Ishikawa (cell line): ENCODE measurements around the gene NGF.

Experiments
- CEBPB ChIP-seq: IDR thresholded peaks from 2 replicates; pipeline ENCODE4 v1.6.1; 2012
- CREB1 ChIP-seq: IDR thresholded peaks from 2 replicates; pipeline ENCODE4 v1.6.1; 2012; ENCODE audit warnings: low read depth
- EGR1 ChIP-seq: IDR thresholded peaks from 2 replicates; pipeline ENCODE4 v1.6.1; 2012
- EP300 ChIP-seq: IDR thresholded peaks from 2 replicates; pipeline ENCODE4 v1.6.1; 2012; ENCODE audit warnings: borderline replicate concordance
- FOXM1 ChIP-seq: IDR thresholded peaks from 2 replicates; pipeline ENCODE4 v1.6.1; 2012; ENCODE audit warnings: low read depth, borderline replicate concordance
- NFIC ChIP-seq: IDR thresholded peaks from 2 replicates; pipeline ENCODE4 v1.6.1; 2012
- RAD21 ChIP-seq: IDR thresholded peaks from 2 replicates; pipeline ENCODE4 v1.6.1; 2012; ENCODE audit warnings: low read depth
- TAF1 ChIP-seq: IDR thresholded peaks from 2 replicates; pipeline ENCODE4 v1.6.1; 2012; ENCODE audit warnings: low read depth, mild to moderate bottlenecking
- TCF12 ChIP-seq: IDR thresholded peaks from 2 replicates; pipeline ENCODE4 v1.6.1; 2012; ENCODE audit warnings: low read depth
- TEAD4 ChIP-seq: IDR thresholded peaks from 2 replicates; pipeline ENCODE4 v1.6.1; 2012
- YY1 ChIP-seq: IDR thresholded peaks from 2 replicates; pipeline ENCODE4 v1.6.1; 2012; ENCODE audit warnings: low read depth
- ZBTB7A ChIP-seq: IDR thresholded peaks from 2 replicates; pipeline ENCODE4 v1.6.1; 2012; ENCODE audit warnings: low read depth
- TF ChIP-seq, protein P1 (sequence below): IDR thresholded peaks from 2 replicates; pipeline ENCODE4 v1.6.1; 2012
- TF ChIP-seq, protein P2 (sequence below): IDR thresholded peaks from 2 replicates; pipeline ENCODE4 v1.6.1; 2012; ENCODE audit warnings: low read depth, mild to moderate bottlenecking
- TF ChIP-seq, protein P3 (sequence below): IDR thresholded peaks from 2 replicates; pipeline ENCODE4 v1.6.1; 2012

Gene NGF

GRCh38 chr1:115293899-115294298, 44.1 kb downstream of the NGF start:
- TF ChIP-seq TCF12 (no peak), TEAD4 (no peak), EGR1 (no peak), FOXM1 (no peak), CREB1 (no peak)

DNA sequence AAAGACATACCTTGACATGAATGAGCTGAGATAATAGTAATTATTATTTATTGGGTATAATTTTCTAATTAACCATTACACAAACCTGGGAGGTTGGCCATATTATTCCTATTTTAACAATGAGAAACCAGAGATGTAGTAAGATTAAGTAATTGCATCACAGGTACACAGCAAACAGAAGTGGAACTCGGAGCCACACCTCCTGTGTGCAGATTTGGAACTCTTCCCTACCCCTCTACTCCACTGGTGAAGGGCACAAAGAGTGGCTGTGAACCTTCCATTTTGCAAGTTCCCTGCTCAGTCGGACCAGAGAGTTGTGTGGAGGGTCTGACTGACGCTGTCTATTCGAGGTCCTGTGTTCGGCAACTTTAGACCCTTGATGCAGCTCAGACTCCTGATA, 45.0 kb downstream of the NGF start:
- TF ChIP-seq RAD21 (no peak), ZBTB7A (no peak)

DNA sequence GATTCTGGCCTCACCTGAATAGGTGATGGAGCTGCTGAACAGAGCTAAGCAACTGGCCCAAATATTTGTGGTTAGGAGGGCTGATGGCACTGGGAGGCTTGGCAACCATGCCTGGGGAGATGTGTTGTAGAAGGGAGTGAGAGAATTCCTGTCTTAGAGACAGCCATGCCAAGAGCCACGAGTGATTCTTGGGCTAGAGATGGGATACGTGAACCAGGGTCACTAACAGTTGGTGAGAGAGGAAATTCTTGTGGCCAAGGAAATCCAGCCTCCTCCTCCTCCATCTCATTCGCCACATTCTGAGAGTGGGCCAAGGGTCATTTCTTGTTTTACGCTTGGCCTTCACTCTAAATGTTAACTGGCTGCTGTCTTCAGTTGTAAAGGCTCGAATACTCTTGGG, 46.3 kb downstream of the NGF start:
- TF ChIP-seq RAD21 (no peak), FOXM1 (no peak), EP300 (no peak), EGR1 (no peak), NFIC (no peak)

DNA sequence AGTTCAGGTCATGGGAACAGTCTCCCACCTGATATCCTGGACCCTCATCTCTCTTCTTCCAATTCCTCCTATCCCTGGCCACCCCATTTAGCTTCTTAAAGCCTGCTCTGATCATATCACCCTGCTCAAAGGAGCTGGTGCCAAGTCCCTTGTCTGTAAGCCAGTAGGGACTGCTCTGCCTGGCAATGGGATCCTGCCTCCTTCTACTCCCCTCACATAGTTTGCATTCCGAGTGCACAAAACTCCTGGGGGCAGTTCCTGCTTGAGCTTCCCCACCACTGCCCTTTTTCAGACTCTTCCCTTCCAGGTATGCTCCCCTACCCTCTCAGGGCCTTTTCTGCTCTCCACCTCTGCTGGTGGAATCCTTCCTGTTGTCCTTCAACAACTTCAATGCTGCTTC, 48.1 kb downstream of the NGF start:
- TF ChIP-seq FOXM1: no peak
- no peak for TF ChIP-seq TEAD4
- TF ChIP-seq, protein P1, sequence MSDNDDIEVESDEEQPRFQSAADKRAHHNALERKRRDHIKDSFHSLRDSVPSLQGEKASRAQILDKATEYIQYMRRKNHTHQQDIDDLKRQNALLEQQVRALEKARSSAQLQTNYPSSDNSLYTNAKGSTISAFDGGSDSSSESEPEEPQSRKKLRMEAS: no peak
- no peak for TF ChIP-seq EP300
- no peak for TF ChIP-seq TAF1
- no peak for TF ChIP-seq RAD21
- no peak for TF ChIP-seq NFIC
- TF ChIP-seq CREB1: no peak
- TF ChIP-seq YY1: no peak
- TF ChIP-seq TCF12: no peak
- TF ChIP-seq, protein P2, sequence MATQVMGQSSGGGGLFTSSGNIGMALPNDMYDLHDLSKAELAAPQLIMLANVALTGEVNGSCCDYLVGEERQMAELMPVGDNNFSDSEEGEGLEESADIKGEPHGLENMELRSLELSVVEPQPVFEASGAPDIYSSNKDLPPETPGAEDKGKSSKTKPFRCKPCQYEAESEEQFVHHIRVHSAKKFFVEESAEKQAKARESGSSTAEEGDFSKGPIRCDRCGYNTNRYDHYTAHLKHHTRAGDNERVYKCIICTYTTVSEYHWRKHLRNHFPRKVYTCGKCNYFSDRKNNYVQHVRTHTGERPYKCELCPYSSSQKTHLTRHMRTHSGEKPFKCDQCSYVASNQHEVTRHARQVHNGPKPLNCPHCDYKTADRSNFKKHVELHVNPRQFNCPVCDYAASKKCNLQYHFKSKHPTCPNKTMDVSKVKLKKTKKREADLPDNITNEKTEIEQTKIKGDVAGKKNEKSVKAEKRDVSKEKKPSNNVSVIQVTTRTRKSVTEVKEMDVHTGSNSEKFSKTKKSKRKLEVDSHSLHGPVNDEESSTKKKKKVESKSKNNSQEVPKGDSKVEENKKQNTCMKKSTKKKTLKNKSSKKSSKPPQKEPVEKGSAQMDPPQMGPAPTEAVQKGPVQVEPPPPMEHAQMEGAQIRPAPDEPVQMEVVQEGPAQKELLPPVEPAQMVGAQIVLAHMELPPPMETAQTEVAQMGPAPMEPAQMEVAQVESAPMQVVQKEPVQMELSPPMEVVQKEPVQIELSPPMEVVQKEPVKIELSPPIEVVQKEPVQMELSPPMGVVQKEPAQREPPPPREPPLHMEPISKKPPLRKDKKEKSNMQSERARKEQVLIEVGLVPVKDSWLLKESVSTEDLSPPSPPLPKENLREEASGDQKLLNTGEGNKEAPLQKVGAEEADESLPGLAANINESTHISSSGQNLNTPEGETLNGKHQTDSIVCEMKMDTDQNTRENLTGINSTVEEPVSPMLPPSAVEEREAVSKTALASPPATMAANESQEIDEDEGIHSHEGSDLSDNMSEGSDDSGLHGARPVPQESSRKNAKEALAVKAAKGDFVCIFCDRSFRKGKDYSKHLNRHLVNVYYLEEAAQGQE: no peak
- no peak for TF ChIP-seq EGR1
- no peak for TF ChIP-seq ZBTB7A
- TF ChIP-seq, protein P3, sequence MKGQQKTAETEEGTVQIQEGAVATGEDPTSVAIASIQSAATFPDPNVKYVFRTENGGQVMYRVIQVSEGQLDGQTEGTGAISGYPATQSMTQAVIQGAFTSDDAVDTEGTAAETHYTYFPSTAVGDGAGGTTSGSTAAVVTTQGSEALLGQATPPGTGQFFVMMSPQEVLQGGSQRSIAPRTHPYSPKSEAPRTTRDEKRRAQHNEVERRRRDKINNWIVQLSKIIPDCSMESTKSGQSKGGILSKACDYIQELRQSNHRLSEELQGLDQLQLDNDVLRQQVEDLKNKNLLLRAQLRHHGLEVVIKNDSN: no peak
- no peak for TF ChIP-seq CEBPB

- no peak for TF ChIP-seq NFIC
- TF ChIP-seq RAD21: no peak
- no peak for TF ChIP-seq TEAD4
- TF ChIP-seq, protein P1: no peak
- TF ChIP-seq, protein P3: no peak
- no peak for TF ChIP-seq EP300
- no peak for TF ChIP-seq CREB1
- TF ChIP-seq, protein P2: no peak
- no peak for TF ChIP-seq YY1
- no peak for TF ChIP-seq CEBPB
These were observed 49.4 kb downstream of the NGF start for GRCh38 chr1:115288591-115289198.

GRCh38 chr1:115286431-115287205, 51.4 kb downstream of the NGF start:
- no peak for TF ChIP-seq ZBTB7A
- no peak for TF ChIP-seq TCF12
- no peak for TF ChIP-seq RAD21
- TF ChIP-seq FOXM1: no peak
- no peak for TF ChIP-seq YY1
- no peak for TF ChIP-seq EP300
- TF ChIP-seq TEAD4: no peak

- no peak for TF ChIP-seq TAF1
- TF ChIP-seq ZBTB7A: no peak
- no peak for TF ChIP-seq NFIC
- TF ChIP-seq TEAD4: no peak
- TF ChIP-seq EP300: no peak
- no peak for TF ChIP-seq FOXM1
- no peak for TF ChIP-seq TCF12
- TF ChIP-seq CEBPB: no peak
- TF ChIP-seq, protein P2: no peak
- TF ChIP-seq EGR1: no peak
- no peak for TF ChIP-seq CREB1
- TF ChIP-seq, protein P3: no peak
- TF ChIP-seq, protein P1: no peak
- TF ChIP-seq RAD21: no peak
- no peak for TF ChIP-seq YY1
These were observed 53.8 kb downstream of the NGF start for GRCh38 chr1:115284209-115284608.
